ENCODE results near the gene RAX2. TPM values are rescaled to one million over a fixed set of nuclear protein-coding genes. Genes with fewer than 3 reads are reported as not detected.

The RAX2 gene
- total and polyA plus RNA-seq, 10 of the 15 experiments (the other 5 are each of a cell fraction or from before 2014, with no cell fraction given): not detected

- Histone ChIP-seq H3K4me1 (ENCODE audit: control insufficient read depth, insufficient read depth, low read length) (peaks cover 14% of the 10 kb centered on the region), H2AFZ (ENCODE audit: control insufficient read depth, low read depth, low read length) (peak overlapping the region; percentile 74), H3K9me3 (replicated peaks; ENCODE audit: control insufficient read depth, insufficient read depth, low read length) (no peaks in the 10 kb centered on the region; the same call in 2 of the 3 replicates), H3K4me3 (no peak overlapping the region), H3K4me2 (ENCODE audit: control insufficient read depth, insufficient read depth) (peak overlapping the region; percentile 75), H3K27me3 (replicated peaks in 1 of 2; ENCODE audit: control insufficient read depth in 2 of 2, insufficient read depth in 2 of 2, low read length in 1 of 2) (no peaks in the 10 kb centered on the region), H3K79me2 (ENCODE audit: control insufficient read depth, insufficient read depth, low read length) (no peaks in the 10 kb centered on the region), H3K36me3 (ENCODE audit: control insufficient read depth in 2 of 2, insufficient read depth in 2 of 2, low read length in 1 of 2) (no peaks in the 10 kb centered on the region), H4K20me1 (ENCODE audit: control insufficient read depth, insufficient read depth) (no peaks in the 10 kb centered on the region), H3K9ac (ENCODE audit: control insufficient read depth, insufficient read depth, low read length) (no peak overlapping the region; the same call in 1 of the 2 replicates), H3K27ac (ENCODE audit: control insufficient read depth, insufficient read depth) (0 out of 2 replicates have a peak overlapping the region, but pooled peaks have one; percentile 10)
- FAIRE-seq (no peak), ATAC-seq (peak; percentile 37), DNase-seq (ENCODE audit: low read depth, low spot score) (no peak)
- ChIA-PET CTCF (no interaction called here), SMC1A (ENCODE audit: uncharacterized antibody, unreplicated experiment) (no interaction called here), POLR2A (no interaction called here), RAD21 (ENCODE audit: unreplicated experiment) (no interaction called here)
- in situ Hi-C loops (cut with MboI) (no loop called here), intact Hi-C loops (cut with micrococcal nuclease; ENCODE audit: unreplicated experiment) (no loop called here)
- TF ChIP-seq ZSCAN29 (IDR thresholded peaks at IDR 0.05) (no peak), WRNIP1 (IDR thresholded peaks at IDR 0.05; ENCODE audit: borderline replicate concordance, low read depth, low read length) (no peak), USF1 (IDR thresholded peaks at IDR 0.05; ENCODE audit: borderline replicate concordance, extremely low read length, insufficient read depth, low read depth, low read length) (peak; percentile 49), POLR2AphosphoS5 (IDR thresholded peaks at IDR 0.05; ENCODE audit: low read length) (no peak), BHLHE40 (IDR thresholded peaks at IDR 0.05; ENCODE audit: borderline replicate concordance in 1 of 2, low read depth in 2 of 2, low read length in 1 of 2) (peak in 1 of 2 experiments; percentile 15; a peak in 1 of 4 replicates), POU2F2 (IDR thresholded peaks at IDR 0.05; ENCODE audit: borderline replicate concordance, low read depth, low read length) (no peak)
- 22% methylated on average over 38 of the region's 38 CpGs for WGBS (ENCODE audit: insufficient coverage, insufficient replicate concordance, low lambda C conversion rate, missing lambda C conversion rate)
- no TSS peak for BruUV-seq (replicated peaks)
These were observed 38.8 kb upstream of the RAX2 start for GRCh38 chr19:3810708-3811355.
